ENCODE results near the gene JAKMIP1. TPM values are rescaled to one million over a fixed set of nuclear protein-coding genes. Genes with fewer than 3 reads are reported as not detected.

Gene JAKMIP1
- total RNA-seq, 1 experiment from 2014 or later, result not detected

DNA sequence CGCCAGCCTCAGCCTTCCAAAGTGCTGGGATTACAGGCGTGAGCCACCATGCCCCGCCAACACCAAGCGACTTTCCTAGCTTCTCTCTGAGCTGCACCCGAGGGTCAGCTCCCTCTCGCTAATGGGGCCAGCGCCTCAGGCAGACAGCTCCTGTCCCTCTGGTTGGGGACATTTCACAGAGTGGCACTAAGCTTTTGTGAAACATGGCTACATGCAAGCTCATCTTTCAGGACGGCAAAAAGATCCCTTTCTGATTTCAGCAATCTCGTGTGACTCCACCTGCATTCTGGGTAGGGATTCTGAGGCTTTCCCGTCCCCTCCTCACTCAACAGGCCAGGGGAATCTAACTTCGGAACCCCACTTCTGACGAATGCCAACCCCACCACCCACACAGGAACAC is 151.1 kb downstream of the JAKMIP1 start:
- DNase-seq, result no peak
- CTCF ChIA-PET, result no interaction called here
- no peak for TF ChIP-seq CTCF (IDR thresholded peaks at IDR 0.05; ENCODE audit: unreplicated experiment)
- H3K27ac Mint-ChIP-seq (ENCODE audit: unreplicated experiment), result no peak overlapping the region
- intact Hi-C loops (cut with micrococcal nuclease; ENCODE audit: unreplicated experiment), result no loop called here
- H3K4me3 Mint-ChIP-seq (ENCODE audit: low read depth, unreplicated experiment), result no peak overlapping the region
- peaks cover 40% of the 10 kb centered on the region for H3K27me3 Mint-ChIP-seq (ENCODE audit: unreplicated experiment)
- H3K36me3 Mint-ChIP-seq (ENCODE audit: insufficient read depth, unreplicated experiment), result no peaks in the 10 kb centered on the region
- no peaks in the 10 kb centered on the region for H3K4me1 Mint-ChIP-seq (ENCODE audit: low read depth, unreplicated experiment)
- BruUV-seq (replicated peaks), result no TSS peak
- no peaks in the 10 kb centered on the region for H3K9me3 Mint-ChIP-seq (ENCODE audit: low read depth, unreplicated experiment)

GRCh38 chr4:6048537-6048936 is 151.8 kb downstream of the JAKMIP1 start:
- Mint-ChIP-seq H3K4me3 (ENCODE audit: low read depth, unreplicated experiment) (no peak overlapping the region), H3K27me3 (ENCODE audit: unreplicated experiment) (peaks cover 46% of the 10 kb centered on the region), H3K36me3 (ENCODE audit: insufficient read depth, unreplicated experiment) (no peaks in the 10 kb centered on the region), H3K9me3 (ENCODE audit: low read depth, unreplicated experiment) (no peaks in the 10 kb centered on the region), H3K27ac (ENCODE audit: unreplicated experiment) (no peak overlapping the region), H3K4me1 (ENCODE audit: low read depth, unreplicated experiment) (no peaks in the 10 kb centered on the region)
- CTCF ChIA-PET, result interaction anchor here (0.7 kb wide), 1 partner anchor 729 kb away, joined by 3 read pairs; no protein-coding TSS in a partner anchor
- DNase-seq, result no peak
- BruUV-seq (replicated peaks), result no TSS peak
- TF ChIP-seq CTCF (IDR thresholded peaks at IDR 0.05; ENCODE audit: unreplicated experiment), result no peak
- intact Hi-C loops (cut with micrococcal nuclease; ENCODE audit: unreplicated experiment), result no loop called here

DNA sequence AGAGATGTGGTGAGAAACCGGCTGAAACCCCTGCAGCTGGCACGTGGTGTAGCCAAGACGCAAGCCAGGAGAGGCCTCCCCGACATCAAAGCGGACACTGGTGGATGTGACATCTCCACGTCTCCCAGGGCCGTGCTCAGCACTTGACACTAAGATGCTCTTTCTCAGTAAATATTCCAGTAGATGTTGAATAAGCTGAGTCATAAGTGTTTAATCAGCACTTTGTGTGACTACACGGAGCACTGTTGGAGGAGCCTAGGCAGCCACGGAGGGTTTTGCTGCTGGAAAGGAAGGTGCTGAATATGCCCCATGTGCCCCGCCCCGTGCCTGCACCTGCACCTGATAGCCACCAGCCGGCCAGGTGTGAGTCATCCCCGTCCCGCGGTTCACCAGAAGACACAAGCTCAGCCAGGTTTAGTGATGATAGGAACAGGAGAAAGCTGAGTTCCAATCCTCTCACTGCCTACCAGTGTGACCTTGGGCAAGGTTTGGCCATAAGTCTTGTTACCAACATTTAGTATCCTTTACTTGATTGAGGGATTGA is 153.1 kb downstream of the JAKMIP1 start:
- DNase-seq, result peak; percentile 23
- no peaks in the 10 kb centered on the region for H3K36me3 Mint-ChIP-seq (ENCODE audit: insufficient read depth, unreplicated experiment)

GRCh38 chr4:6046526-6047129 is 153.7 kb downstream of the JAKMIP1 start:
- no peak for DNase-seq
- intact Hi-C loops (cut with micrococcal nuclease; ENCODE audit: unreplicated experiment), result no loop called here
- no peak overlapping the region for H3K4me3 Mint-ChIP-seq (ENCODE audit: low read depth, unreplicated experiment)
- TF ChIP-seq CTCF (IDR thresholded peaks at IDR 0.05; ENCODE audit: unreplicated experiment), result no peak
- H3K36me3 Mint-ChIP-seq (ENCODE audit: insufficient read depth, unreplicated experiment), result no peaks in the 10 kb centered on the region
- no TSS peak for BruUV-seq (replicated peaks)
- H3K27ac Mint-ChIP-seq (ENCODE audit: unreplicated experiment), result no peak overlapping the region
- CTCF ChIA-PET, result no interaction called here
- peaks cover 46% of the 10 kb centered on the region for H3K27me3 Mint-ChIP-seq (ENCODE audit: unreplicated experiment)
- no peaks in the 10 kb centered on the region for H3K4me1 Mint-ChIP-seq (ENCODE audit: low read depth, unreplicated experiment)
- no peaks in the 10 kb centered on the region for H3K9me3 Mint-ChIP-seq (ENCODE audit: low read depth, unreplicated experiment)

More for the DNA sequence above, 153.1 kb downstream of the JAKMIP1 start:
- no peak overlapping the region for H3K27ac Mint-ChIP-seq (ENCODE audit: unreplicated experiment)
- H3K9me3 Mint-ChIP-seq (ENCODE audit: low read depth, unreplicated experiment), result no peaks in the 10 kb centered on the region
- H3K4me3 Mint-ChIP-seq (ENCODE audit: low read depth, unreplicated experiment), result no peak overlapping the region
- H3K27me3 Mint-ChIP-seq (ENCODE audit: unreplicated experiment), result peaks cover 46% of the 10 kb centered on the region
- intact Hi-C loops (cut with micrococcal nuclease; ENCODE audit: unreplicated experiment), result no loop called here
- no peak for TF ChIP-seq CTCF (IDR thresholded peaks at IDR 0.05; ENCODE audit: unreplicated experiment)
- H3K4me1 Mint-ChIP-seq (ENCODE audit: low read depth, unreplicated experiment), result no peaks in the 10 kb centered on the region
- BruUV-seq (replicated peaks), result no TSS peak
- CTCF ChIA-PET, result no interaction called here

All from Calu3 (cell line).